Measurements from ENCODE around the gene GINS1.

DNA sequence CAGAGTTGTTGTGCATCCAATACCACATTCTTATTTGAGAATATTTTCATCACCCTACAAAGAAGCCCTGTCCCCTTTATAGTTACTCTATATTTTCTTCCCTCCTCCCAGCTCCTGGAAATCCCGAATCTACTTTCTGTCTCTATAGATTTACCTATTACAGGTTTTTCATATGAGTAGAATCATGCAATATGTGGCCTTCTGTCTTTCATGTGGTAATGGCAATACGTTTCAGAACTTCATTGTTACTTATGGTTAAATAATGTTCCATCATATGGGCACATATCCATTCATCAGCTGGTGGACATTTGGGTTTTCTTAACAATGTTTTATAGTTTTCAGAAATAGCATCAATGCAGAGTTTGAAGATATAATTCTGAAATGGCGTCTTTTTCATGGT, 17.1 kb downstream of the GINS1 start:
- TF ChIP-seq POLR2AphosphoS5 (IDR thresholded peaks at IDR 0.05; ENCODE audit: low read depth, low read length) (no peak), POLR2A (IDR thresholded peaks at IDR 0.05; ENCODE audit: low read depth, low read length) (no peak), PAX5 (IDR thresholded peaks at IDR 0.05; ENCODE audit: insufficient read depth, low read length, severe bottlenecking) (no peak)

Data from GM12891 (cell line).